CD4-positive, alpha-beta T cell treated with Interleukin-4 for 4 hours (primary cell): ENCODE measurements around the gene NHLRC2.
"Not testable (repeated sequence)": the region's sequence is repeated elsewhere in the genome, so short reads cannot be mapped to it uniquely, and the experiment has no call there.

Source experiments
- DNase-seq: peaks from one replicate; pipeline ENCODE4 v3.0.0-alpha.2; 2020

Gene NHLRC2

GRCh38 chr10:113854013-113854760 is at the start of gene NHLRC2, which contains the start of gene DCLRE1A:
TSS of gene NHLRC2 (plus strand) at chr10:113854661. CDS start at chr10:113854873, 212 bp downstream.
TSS of gene DCLRE1A (minus strand) at chr10:113854082. CDS start at chr10:113853182, 900 bp downstream.
- peak; percentile 69 for DNase-seq

- no peak for DNase-seq
These were observed 48.0 kb upstream of the NHLRC2 start for GRCh38 chr10:113806503-113806902.

GRCh38 chr10:113808168-113808567 is 46.3 kb upstream of the NHLRC2 start:
- DNase-seq: no peak

GRCh38 chr10:113814700-113815099 is 39.8 kb upstream of the NHLRC2 start:
- not testable (repeated sequence) for DNase-seq

GRCh38 chr10:113819989-113820388 is 34.5 kb upstream of the NHLRC2 start:
- no peak for DNase-seq

GRCh38 chr10:113820507-113820906 is 34.0 kb upstream of the NHLRC2 start:
- DNase-seq: no peak

GRCh38 chr10:113821306-113821705 is 33.2 kb upstream of the NHLRC2 start:
- DNase-seq: not testable (repeated sequence)

GRCh38 chr10:113822174-113822573 is 32.3 kb upstream of the NHLRC2 start:
- no peak for DNase-seq

- DNase-seq: no peak
These were observed 31.1 kb upstream of the NHLRC2 start for GRCh38 chr10:113823389-113823788.

- DNase-seq: no peak
These were observed 28.7 kb upstream of the NHLRC2 start for GRCh38 chr10:113825791-113826190.

GRCh38 chr10:113828567-113828966 is 25.9 kb upstream of the NHLRC2 start:
- not testable (repeated sequence) for DNase-seq

GRCh38 chr10:113842171-113842570 is 12.3 kb upstream of the NHLRC2 start:
- no peak for DNase-seq

GRCh38 chr10:113843972-113844485 is 10.4 kb upstream of the NHLRC2 start:
- no peak for DNase-seq

GRCh38 chr10:113846036-113846435 is 8.4 kb upstream of the NHLRC2 start:
- DNase-seq: no peak

GRCh38 chr10:113849140-113849803 is 5.2 kb upstream of the NHLRC2 start:
- no peak for DNase-seq

- DNase-seq: no peak
These were observed 4.5 kb upstream of the NHLRC2 start for GRCh38 chr10:113849946-113850345.

- DNase-seq: no peak
These were observed 866 bp upstream of the NHLRC2 start for GRCh38 chr10:113853578-113854012.

- DNase-seq: peak; percentile 34
These were observed 514 bp downstream of the NHLRC2 start for GRCh38 chr10:113854761-113855588.

- DNase-seq: no peak
These were observed 2.1 kb downstream of the NHLRC2 start for GRCh38 chr10:113856563-113856962.

- no peak for DNase-seq
These were observed 2.7 kb downstream of the NHLRC2 start for GRCh38 chr10:113857210-113857609.

- DNase-seq: no peak
These were observed 4.1 kb downstream of the NHLRC2 start for GRCh38 chr10:113858541-113858940.

- no peak for DNase-seq
These were observed 4.8 kb downstream of the NHLRC2 start for GRCh38 chr10:113859261-113859660.

- DNase-seq: no peak
These were observed 11.4 kb downstream of the NHLRC2 start for GRCh38 chr10:113865901-113866300.
